AG04449 (cell line): ENCODE data around the gene ALKBH1.
"Not testable (repeated sequence)": the region's sequence is repeated elsewhere in the genome, so short reads cannot be mapped to it uniquely, and the experiment has no call there.

ENCODE experiments used
- CTCF ChIA-PET: fragments of 350-600 bp; formaldehyde crosslinking; extraction: SDS; loops from one replicate; lab custom pipeline; 2021; ENCODE audit warnings: antibody characterized with exemption; lab: Yijun Ruan, JAX
- POLR2A ChIA-PET: fragments of 400-600, 350-600 bp; formaldehyde crosslinking; extraction: SDS; loops from one replicate; lab custom pipeline; 2020; ENCODE audit warnings: antibody characterized with exemption, inconsistent platforms; lab: Yijun Ruan, JAX
- DNase-seq: peaks from one replicate; pipeline ENCODE4 v3.0.0-alpha.2; 2010; ENCODE audit warnings: low read depth, low spot score
- H3K4me3 ChIP-seq: 2 replicates; pipeline ENCODE4 v1.5.1; 2011; ENCODE audit warnings: low read depth, mild to moderate bottlenecking, control low read depth, low read length
- CTCF ChIP-seq: IDR thresholded peaks from one replicate; pipeline ENCODE4 v1.5.1; 2011; ENCODE audit warnings: mild to moderate bottlenecking, moderate library complexity, low read length, control low read depth, inconsistent platforms; ENCODE audit not compliant: insufficient read depth; ENCODE audit errors: missing control alignments

The ALKBH1 gene

GRCh38 chr14:77640756-77641533 lies 66.9 kb downstream of the ALKBH1 start:
- ChIA-PET POLR2A (interaction anchor here (0.6 to 0.7 kb wide), 2 partner anchors 38 to 119 kb away, joined by 4 to 6 read pairs; no protein-coding TSS in a partner anchor), CTCF (no interaction called here)
- DNase-seq, result no peak
- H3K4me3 ChIP-seq, result no peak overlapping the region
- no peak for TF ChIP-seq CTCF

- peak; percentile 96 for DNase-seq
- ChIA-PET POLR2A (interaction anchor here (0.9 to 1.3 kb wide), 2 partner anchors 26 to 46 kb away, joined by 4 to 5 read pairs; no protein-coding TSS in a partner anchor), CTCF (interaction anchor here (0.6 to 2.5 kb wide), 5 partner anchors 14 to 88 kb away, joined by 3 to 13 read pairs (median 5); no protein-coding TSS in a partner anchor)
- no peak for TF ChIP-seq CTCF
- H3K4me3 ChIP-seq, result no peak overlapping the region
Observed at GRCh38 chr14:77638771-77639171, 69.1 kb downstream of the ALKBH1 start.

GRCh38 chr14:77635869-77636268 lies 72.0 kb downstream of the ALKBH1 start:
- H3K4me3 ChIP-seq, POLR2A ChIA-PET, CTCF ChIA-PET, DNase-seq: not testable (repeated sequence)

GRCh38 chr14:77635466-77635865 lies 72.4 kb downstream of the ALKBH1 start:
- POLR2A ChIA-PET, CTCF ChIA-PET, H3K4me3 ChIP-seq, DNase-seq: not testable (repeated sequence)

- no peak overlapping the region for H3K4me3 ChIP-seq
- POLR2A ChIA-PET, result no interaction called here
- no peak for TF ChIP-seq CTCF
- no peak for DNase-seq
- CTCF ChIA-PET, result no interaction called here
Observed at GRCh38 chr14:77630111-77630510, 77.7 kb downstream of the ALKBH1 start.

- DNase-seq, result no peak
- ChIA-PET CTCF (no interaction called here), POLR2A (no interaction called here)
- TF ChIP-seq CTCF, result no peak
- no peak overlapping the region for H3K4me3 ChIP-seq
Observed at GRCh38 chr14:77625360-77625759, 82.5 kb downstream of the ALKBH1 start.

GRCh38 chr14:77623201-77623600 lies 84.6 kb downstream of the ALKBH1 start:
- no peak overlapping the region for H3K4me3 ChIP-seq
- DNase-seq, result no peak
- TF ChIP-seq CTCF, result no peak
- ChIA-PET CTCF (no interaction called here), POLR2A (no interaction called here)
